Sigmoid colon (tissue), 4 donors: ENCODE results near the gene LPAR3.

Source experiments
- EP300 ChIP-seq, 4 donors: sonication (generic); formaldehyde crosslinking; IDR thresholded peaks; one replicate each; pipeline ENCODE4 v1.6.1; 2017; ENCODE audit warnings: antibody characterized with exemption in 4 of 4
- POLR2A ChIP-seq, 2 donors: fragments of 450-650 bp; IDR thresholded peaks; one replicate each; pipeline ENCODE4 v1.6.1; 2016; ENCODE audit warnings: antibody characterized with exemption in 2 of 2, mild to moderate bottlenecking in 2 of 2, moderate library complexity in 2 of 2
- POLR2AphosphoS5 ChIP-seq, 4 donors: sonication (generic); formaldehyde crosslinking; IDR thresholded peaks; one replicate each; pipeline ENCODE4 v1.6.1; 2017; ENCODE audit warnings: antibody characterized with exemption in 4 of 4
- TF ChIP-seq, protein P1 (sequence below), 4 experiments: fragments of 450-650 bp in 3 of 4; fragments of 200-600 bp in 1 of 4; IDR thresholded peaks; one replicate each; pipeline ENCODE4 v1.5.1; 2016 to 2019; ENCODE audit warnings: antibody characterized with exemption in 4 of 4, mild to moderate bottlenecking in 3 of 4, moderate library complexity in 2 of 4

DNA sequence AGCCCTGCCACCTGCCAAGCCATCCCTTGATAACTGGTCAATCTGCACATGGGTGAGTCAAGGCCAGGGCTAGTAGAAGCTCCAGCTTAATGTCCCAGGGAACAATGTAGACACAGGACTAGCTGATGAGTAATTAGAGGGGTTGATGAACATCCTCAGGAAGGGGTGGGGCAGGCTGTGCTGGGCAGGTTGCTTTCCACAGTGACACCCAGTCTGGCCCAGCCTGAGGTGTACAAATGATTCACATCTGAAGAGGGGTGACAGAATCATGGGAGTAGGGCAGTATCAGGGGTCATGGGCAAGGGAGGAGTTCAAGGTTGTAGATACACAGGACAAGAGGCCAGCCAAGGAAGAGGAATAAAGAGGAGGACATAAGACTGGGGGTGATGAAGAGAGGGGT lies 4.3 kb downstream of the LPAR3 start:
- no peak for TF ChIP-seq POLR2A (IDR thresholded peaks at IDR 0.05)
- TF ChIP-seq, protein P1, sequence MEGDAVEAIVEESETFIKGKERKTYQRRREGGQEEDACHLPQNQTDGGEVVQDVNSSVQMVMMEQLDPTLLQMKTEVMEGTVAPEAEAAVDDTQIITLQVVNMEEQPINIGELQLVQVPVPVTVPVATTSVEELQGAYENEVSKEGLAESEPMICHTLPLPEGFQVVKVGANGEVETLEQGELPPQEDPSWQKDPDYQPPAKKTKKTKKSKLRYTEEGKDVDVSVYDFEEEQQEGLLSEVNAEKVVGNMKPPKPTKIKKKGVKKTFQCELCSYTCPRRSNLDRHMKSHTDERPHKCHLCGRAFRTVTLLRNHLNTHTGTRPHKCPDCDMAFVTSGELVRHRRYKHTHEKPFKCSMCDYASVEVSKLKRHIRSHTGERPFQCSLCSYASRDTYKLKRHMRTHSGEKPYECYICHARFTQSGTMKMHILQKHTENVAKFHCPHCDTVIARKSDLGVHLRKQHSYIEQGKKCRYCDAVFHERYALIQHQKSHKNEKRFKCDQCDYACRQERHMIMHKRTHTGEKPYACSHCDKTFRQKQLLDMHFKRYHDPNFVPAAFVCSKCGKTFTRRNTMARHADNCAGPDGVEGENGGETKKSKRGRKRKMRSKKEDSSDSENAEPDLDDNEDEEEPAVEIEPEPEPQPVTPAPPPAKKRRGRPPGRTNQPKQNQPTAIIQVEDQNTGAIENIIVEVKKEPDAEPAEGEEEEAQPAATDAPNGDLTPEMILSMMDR (IDR thresholded peaks at IDR 0.05): no peak
- no peak for TF ChIP-seq POLR2AphosphoS5 (IDR thresholded peaks at IDR 0.05)
- no peak for TF ChIP-seq EP300 (IDR thresholded peaks at IDR 0.05)
